ENCODE measurements around the gene PI3.

PI3 gene

GRCh38 chr20:45218636-45219035, 43.9 kb downstream of the PI3 start:
- Mint-ChIP-seq H3K9me3 (no peaks in the 10 kb centered on the region), H3K4me1 (no peaks in the 10 kb centered on the region), H3K27ac (no peak overlapping the region), H3K4me3 (no peak overlapping the region), H3K27me3 (peaks cover 43% of the 10 kb centered on the region), H3K36me3 (no peaks in the 10 kb centered on the region)

- peaks cover 33% of the 10 kb centered on the region for H3K27me3 Mint-ChIP-seq
- H3K27ac Mint-ChIP-seq = no peak within 1 kb of the TSS
These were observed 46.4 kb downstream of the PI3 start, which contains the start of gene SEMG2 for GRCh38 chr20:45221076-45221475. Gene SEMG2 (plus strand): TSS chr20:45221373. CDS start chr20:45221390, 17 bp downstream.

GRCh38 chr20:45223136-45223535, 48.4 kb downstream of the PI3 start:
- Mint-ChIP-seq H3K27ac (no peak overlapping the region), H3K4me1 (no peaks in the 10 kb centered on the region), H3K4me3 (no peak overlapping the region), H3K27me3 (peaks cover 31% of the 10 kb centered on the region), H3K36me3 (no peaks in the 10 kb centered on the region), H3K9me3 (no peaks in the 10 kb centered on the region)

More at GRCh38 chr20:45221076-45221475, 46.4 kb downstream of the PI3 start, which contains the start of gene SEMG2:
- Mint-ChIP-seq H3K9me3 (no peaks in the 10 kb centered on the region), H3K4me1 (no peaks in the 10 kb centered on the region), H3K4me3 (no peak within 1 kb of the TSS), H3K36me3 (no peaks in the 10 kb centered on the region)
